Spleen (tissue), 7 donors: Measurements from ENCODE around the gene THOC5.

Source experiments
- POLR2A ChIP-seq, 3 donors: fragments of 450-650 bp; IDR thresholded peaks; one replicate each; pipeline ENCODE4 v1.5.1; 2017; ENCODE audit warnings: antibody characterized with exemption in 3 of 3, mild to moderate bottlenecking in 1 of 3
- POLR2AphosphoS5 ChIP-seq, 3 donors: sonication (generic); formaldehyde crosslinking; IDR thresholded peaks; one replicate each; pipeline ENCODE4 v1.5.1; 2017; ENCODE audit warnings: antibody characterized with exemption in 3 of 3
- TF ChIP-seq, protein P1 (sequence below), 11 experiments: fragments of 200-600 bp in 7 of 11; fragments of 450-650 bp in 4 of 11; sonication (generic) in 4 of 11; IDR thresholded peaks in 8 of 11; conservative IDR thresholded peaks in 3 of 11; 1 replicate in 7 of 11; 2 replicates in 4 of 11; pipeline versions ENCODE4 v1.4.0 to v1.8.0; 2016 to 2021; ENCODE audit warnings: antibody characterized with exemption in 11 of 11, inconsistent platforms in 4 of 11, mild to moderate bottlenecking in 1 of 11
- donor health status: DM: no; HTN: no; CAD: no; lungs with moderate emphysema.
- donor health status: DM: no; HTN: no; CAD: no.
- donor health status: DM: no; HTN: no; CAD: no.

DNA sequence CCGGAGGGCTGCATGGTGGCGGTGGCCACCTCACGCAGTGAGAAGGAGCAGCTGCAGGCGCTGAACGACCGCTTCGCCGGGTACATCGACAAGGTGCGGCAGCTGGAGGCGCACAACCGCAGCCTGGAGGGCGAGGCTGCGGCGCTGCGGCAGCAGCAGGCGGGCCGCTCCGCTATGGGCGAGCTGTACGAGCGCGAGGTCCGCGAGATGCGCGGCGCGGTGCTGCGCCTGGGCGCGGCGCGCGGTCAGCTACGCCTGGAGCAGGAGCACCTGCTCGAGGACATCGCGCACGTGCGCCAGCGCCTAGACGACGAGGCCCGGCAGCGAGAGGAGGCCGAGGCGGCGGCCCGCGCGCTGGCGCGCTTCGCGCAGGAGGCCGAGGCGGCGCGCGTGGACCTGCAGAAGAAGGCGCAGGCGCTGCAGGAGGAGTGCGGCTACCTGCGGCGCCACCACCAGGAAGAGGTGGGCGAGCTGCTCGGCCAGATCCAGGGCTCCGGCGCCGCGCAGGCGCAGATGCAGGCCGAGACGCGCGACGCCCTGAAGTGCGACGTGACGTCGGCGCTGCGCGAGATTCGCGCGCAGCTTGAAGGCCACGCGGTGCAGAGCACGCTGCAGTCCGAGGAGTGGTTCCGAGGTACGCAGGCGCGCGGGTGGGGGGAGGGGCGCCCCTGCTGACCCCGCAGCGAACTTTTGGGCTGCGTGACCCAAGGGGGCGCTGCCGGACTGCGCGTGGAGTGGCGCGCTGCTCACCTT, 72.9 kb downstream of the THOC5 start:
- TF ChIP-seq, protein P1, sequence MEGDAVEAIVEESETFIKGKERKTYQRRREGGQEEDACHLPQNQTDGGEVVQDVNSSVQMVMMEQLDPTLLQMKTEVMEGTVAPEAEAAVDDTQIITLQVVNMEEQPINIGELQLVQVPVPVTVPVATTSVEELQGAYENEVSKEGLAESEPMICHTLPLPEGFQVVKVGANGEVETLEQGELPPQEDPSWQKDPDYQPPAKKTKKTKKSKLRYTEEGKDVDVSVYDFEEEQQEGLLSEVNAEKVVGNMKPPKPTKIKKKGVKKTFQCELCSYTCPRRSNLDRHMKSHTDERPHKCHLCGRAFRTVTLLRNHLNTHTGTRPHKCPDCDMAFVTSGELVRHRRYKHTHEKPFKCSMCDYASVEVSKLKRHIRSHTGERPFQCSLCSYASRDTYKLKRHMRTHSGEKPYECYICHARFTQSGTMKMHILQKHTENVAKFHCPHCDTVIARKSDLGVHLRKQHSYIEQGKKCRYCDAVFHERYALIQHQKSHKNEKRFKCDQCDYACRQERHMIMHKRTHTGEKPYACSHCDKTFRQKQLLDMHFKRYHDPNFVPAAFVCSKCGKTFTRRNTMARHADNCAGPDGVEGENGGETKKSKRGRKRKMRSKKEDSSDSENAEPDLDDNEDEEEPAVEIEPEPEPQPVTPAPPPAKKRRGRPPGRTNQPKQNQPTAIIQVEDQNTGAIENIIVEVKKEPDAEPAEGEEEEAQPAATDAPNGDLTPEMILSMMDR (IDR thresholded peaks at IDR 0.05 in 8 of 11, conservative IDR thresholded peaks at IDR 0.05 in 3 of 11): peak in 2 of 11 experiments; percentile 21 to 32
- no peak for TF ChIP-seq POLR2A (IDR thresholded peaks at IDR 0.05)
- TF ChIP-seq POLR2AphosphoS5 (IDR thresholded peaks at IDR 0.05): peak in 1 of 3 donors; percentile 54
